Endodermal cell (in vitro differentiated cells): ENCODE measurements around the gene TCF12. TPM values are rescaled to one million over a fixed set of nuclear protein-coding genes. Genes with fewer than 3 reads are reported as not detected.
A peak's percentile ranks its signal among the peaks of the same experiment; 100 is the strongest.

ENCODE experiments used
- DNase-seq: peaks from one replicate; pipeline ENCODE4 v3.0.0-alpha.2; 2017
- H3K27ac ChIP-seq: 2 replicates; pipeline ENCODE4 v1.5.1; 2013; ENCODE audit warnings: mild to moderate bottlenecking, low read depth, low read length, moderate library complexity
- H3K27me3 ChIP-seq: 2 replicates; pipeline ENCODE4 v1.6.1; 2013; ENCODE audit warnings: mild to moderate bottlenecking, low read length, moderate library complexity; ENCODE audit not compliant: insufficient read depth, control insufficient read depth, poor library complexity, severe bottlenecking
- H3K36me3 ChIP-seq: 2 replicates; pipeline ENCODE4 v1.7.0; 2013; ENCODE audit warnings: mild to moderate bottlenecking, low read length, moderate library complexity; ENCODE audit not compliant: control insufficient read depth, insufficient read depth
- H3K4me1 ChIP-seq: one replicate; pipeline ENCODE4 v1.7.0; 2013; ENCODE audit warnings: low read length; ENCODE audit not compliant: control insufficient read depth, insufficient read depth
- H3K4me3 ChIP-seq: 2 replicates; pipeline ENCODE4 v1.5.1; 2013; ENCODE audit warnings: mild to moderate bottlenecking, low read length, moderate library complexity
- H3K9ac ChIP-seq: 2 replicates; pipeline ENCODE4 v1.6.1; 2013; ENCODE audit warnings: mild to moderate bottlenecking, low read length, moderate library complexity; ENCODE audit not compliant: poor library complexity, severe bottlenecking; ENCODE audit errors: extremely low read depth
- H3K9me3 ChIP-seq: 2 replicates; pipeline ENCODE4 v1.6.1; 2013; ENCODE audit warnings: mild to moderate bottlenecking, low read length, moderate library complexity; ENCODE audit not compliant: control insufficient read depth
- H3K27ac Mint-ChIP-seq: 2 replicates; pipeline ENCODE4 v1.8.0; 2020; ENCODE audit warnings: mixed read lengths
- H3K27me3 Mint-ChIP-seq: 2 replicates; pipeline ENCODE4 v1.8.0; 2021; ENCODE audit warnings: mild to moderate bottlenecking, mixed read lengths; ENCODE audit not compliant: insufficient read depth
- H3K36me3 Mint-ChIP-seq: 2 replicates; pipeline ENCODE4 v1.8.0; 2020; ENCODE audit warnings: low read depth, mixed read lengths
- H3K4me1 Mint-ChIP-seq: 2 replicates; pipeline ENCODE4 v1.8.0; 2020; ENCODE audit warnings: mixed read lengths
- H3K4me3 Mint-ChIP-seq: 2 replicates; pipeline ENCODE4 v1.8.0; 2020; ENCODE audit warnings: mild to moderate bottlenecking, moderate library complexity, mixed read lengths
- H3K9me3 Mint-ChIP-seq: 2 replicates; pipeline ENCODE4 v1.8.0; 2020; ENCODE audit warnings: mild to moderate bottlenecking, mixed read lengths
- WGBS, 2 experiments: methylation state at CpG; one replicate each; pipeline versions ENCODE4 v1.1.5 to v1.1.7; 2013; ENCODE audit warnings: missing lambda C conversion rate in 2 of 2, mixed read lengths in 1 of 2; ENCODE audit not compliant: insufficient coverage in 1 of 2, insufficient read length in 1 of 2; 5-methylcytosine and 5-hydroxymethylcytosine counted together
- total RNA-seq, 2 donors: library from RNA; stranded (reverse); fragmentation: NEBNext Ultra II Directional in 1 of 2; extraction: Animal tissue kit (Norgen Biotek cat#: 25700) in 1 of 2; gene quantifications; 2 replicates in 1 of 2; 3 replicates in 1 of 2; pipeline ENCODE4 v1.2.1, GENCODE V29; 2021
- TF ChIP-seq, protein P1 (sequence below): fragments of 200-600 bp; sonication (generic); conservative IDR thresholded peaks from 2 replicates; pipeline ENCODE4 v1.5.0; 2021; ENCODE audit warnings: antibody characterized with exemption, mild to moderate bottlenecking

TCF12 gene
- total RNA-seq, 2 donors from 2014 or later, result 103 to 121 TPM

- Histone ChIP-seq H3K4me3 (peak overlapping the region; percentile 93), H3K9me3 (peaks cover 9% of the 10 kb centered on the region), H3K27ac (no peak overlapping the region), H3K27me3 (no peaks in the 10 kb centered on the region), H3K36me3 (peaks cover 7% of the 10 kb centered on the region), H3K4me1 (peaks cover 2% of the 10 kb centered on the region), H3K9ac (no peak overlapping the region)
- DNase-seq, result no peak
- Mint-ChIP-seq H3K27me3 (peaks cover 5% of the 10 kb centered on the region), H3K27ac (no peak overlapping the region), H3K4me1 (peaks cover 15% of the 10 kb centered on the region), H3K4me3 (peak overlapping the region; percentile 83), H3K36me3 (peaks cover 17% of the 10 kb centered on the region), H3K9me3 (peaks cover 6% of the 10 kb centered on the region)
- 93 to 95% methylated on average over 5 to 8 of the region's 8 CpGs for WGBS, 2 experiments
- TF ChIP-seq, protein P1, sequence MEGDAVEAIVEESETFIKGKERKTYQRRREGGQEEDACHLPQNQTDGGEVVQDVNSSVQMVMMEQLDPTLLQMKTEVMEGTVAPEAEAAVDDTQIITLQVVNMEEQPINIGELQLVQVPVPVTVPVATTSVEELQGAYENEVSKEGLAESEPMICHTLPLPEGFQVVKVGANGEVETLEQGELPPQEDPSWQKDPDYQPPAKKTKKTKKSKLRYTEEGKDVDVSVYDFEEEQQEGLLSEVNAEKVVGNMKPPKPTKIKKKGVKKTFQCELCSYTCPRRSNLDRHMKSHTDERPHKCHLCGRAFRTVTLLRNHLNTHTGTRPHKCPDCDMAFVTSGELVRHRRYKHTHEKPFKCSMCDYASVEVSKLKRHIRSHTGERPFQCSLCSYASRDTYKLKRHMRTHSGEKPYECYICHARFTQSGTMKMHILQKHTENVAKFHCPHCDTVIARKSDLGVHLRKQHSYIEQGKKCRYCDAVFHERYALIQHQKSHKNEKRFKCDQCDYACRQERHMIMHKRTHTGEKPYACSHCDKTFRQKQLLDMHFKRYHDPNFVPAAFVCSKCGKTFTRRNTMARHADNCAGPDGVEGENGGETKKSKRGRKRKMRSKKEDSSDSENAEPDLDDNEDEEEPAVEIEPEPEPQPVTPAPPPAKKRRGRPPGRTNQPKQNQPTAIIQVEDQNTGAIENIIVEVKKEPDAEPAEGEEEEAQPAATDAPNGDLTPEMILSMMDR, result no peak
Observed at GRCh38 chr15:56916825-56917477, 1.5 kb upstream of the TCF12 start.

DNA sequence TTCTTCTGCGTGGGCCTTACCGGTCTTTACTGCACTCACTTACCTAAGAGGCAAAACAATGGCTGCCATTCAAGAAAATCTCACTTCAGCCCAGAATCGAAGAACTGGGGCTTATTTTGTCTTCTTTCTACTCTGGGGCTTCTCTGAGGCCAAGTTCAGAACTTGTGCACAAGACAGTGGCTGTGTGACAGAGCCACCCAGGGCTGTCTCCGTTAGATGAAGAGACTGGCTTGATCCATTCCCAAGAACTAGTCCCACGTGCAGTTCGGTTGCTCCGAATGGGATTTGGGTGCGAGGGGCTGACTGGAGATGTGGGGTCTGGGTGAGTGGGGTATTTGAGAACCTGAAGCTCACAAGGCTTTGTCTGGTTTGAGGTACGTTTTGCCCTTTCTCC is 795 bp upstream of the TCF12 start:
- H3K27ac ChIP-seq, result peak overlapping the region; percentile 91
- Mint-ChIP-seq H3K9me3 (peaks cover 6% of the 10 kb centered on the region), H3K4me3 (peak overlapping the region; percentile 83), H3K36me3 (peaks cover 17% of the 10 kb centered on the region), H3K27me3 (peaks cover 5% of the 10 kb centered on the region), H3K4me1 (peaks cover 15% of the 10 kb centered on the region), H3K27ac (peak overlapping the region; percentile 72)
- no peaks in the 10 kb centered on the region for H3K27me3 ChIP-seq
- H3K4me3 ChIP-seq, result peak overlapping the region; percentile 93
- DNase-seq, result no peak
- WGBS, 2 experiments, result 30 to 52% methylated on average over 5 to 9 of the region's 9 CpGs
- H3K36me3 ChIP-seq, result peaks cover 14% of the 10 kb centered on the region
- TF ChIP-seq, protein P1, result no peak
- H3K9me3 ChIP-seq, result peaks cover 9% of the 10 kb centered on the region
- peaks cover 2% of the 10 kb centered on the region for H3K4me1 ChIP-seq
- H3K9ac ChIP-seq, result peak overlapping the region; percentile 89

GRCh38 chr15:56919031-56919608 is 676 bp downstream of the TCF12 start:
- Mint-ChIP-seq H3K27me3 (peaks cover 5% of the 10 kb centered on the region), H3K27ac (peak overlapping the region; percentile 66), H3K9me3 (peaks cover 6% of the 10 kb centered on the region), H3K4me3 (peak overlapping the region; percentile 83), H3K4me1 (peaks cover 15% of the 10 kb centered on the region), H3K36me3 (peaks cover 24% of the 10 kb centered on the region)
- H3K4me1 ChIP-seq, result peaks cover 2% of the 10 kb centered on the region
- peaks cover 27% of the 10 kb centered on the region for H3K36me3 ChIP-seq
- H3K9me3 ChIP-seq, result peaks cover 9% of the 10 kb centered on the region
- WGBS, 2 experiments, result 0% methylated on average over 14 to 81 of the region's 81 CpGs
- peak overlapping the region; percentile 89 for H3K9ac ChIP-seq
- H3K4me3 ChIP-seq, result peak overlapping the region; percentile 93
- H3K27me3 ChIP-seq, result no peaks in the 10 kb centered on the region
- TF ChIP-seq, protein P1, result no peak
- peak overlapping the region; percentile 91 for H3K27ac ChIP-seq
- DNase-seq, result peak; percentile 85
